CD8-positive, alpha-beta memory T cell (primary cell): ENCODE data around the gene SORCS1. TPM values are rescaled to one million over a fixed set of nuclear protein-coding genes. Genes with fewer than 3 reads are reported as not detected.
"Not testable (repeated sequence)": the region's sequence is repeated elsewhere in the genome, so short reads cannot be mapped to it uniquely, and the experiment has no call there.

Source experiments
- CTCF ChIA-PET: fragments of 350-600 bp; sonication (Branson Sonifier 250); formaldehyde crosslinking; loops from one replicate; lab custom pipeline; 2021; ENCODE audit warnings: antibody characterized with exemption; lab: Charles Lee
- POLR2A ChIA-PET: fragments of 350-600 bp; sonication (Branson Sonifier 250); formaldehyde crosslinking; loops from one replicate; lab custom pipeline; 2021; ENCODE audit warnings: antibody characterized with exemption; lab: Charles Lee
- DNase-seq, 5 donors: peaks; one replicate each; pipeline versions ENCODE4 v3.0.0 to v3.0.0-alpha.2; 2020 to 2022; ENCODE audit warnings: mixed read lengths in 1 of 5
- H3K27ac ChIP-seq: one replicate; pipeline ENCODE4 v1.7.0; 2013; ENCODE audit warnings: low read depth, mild to moderate bottlenecking, low read length, moderate library complexity
- H3K27me3 ChIP-seq: 2 replicates; pipeline ENCODE4 v1.7.0; 2013; ENCODE audit warnings: low read length, mild to moderate bottlenecking; ENCODE audit not compliant: insufficient read depth, poor library complexity, severe bottlenecking
- H3K36me3 ChIP-seq: 2 replicates; pipeline ENCODE4 v1.7.0; 2013; ENCODE audit warnings: mild to moderate bottlenecking, low read length, moderate library complexity; ENCODE audit not compliant: insufficient read depth
- H3K4me1 ChIP-seq: 2 replicates; pipeline ENCODE4 v1.7.0; 2013; ENCODE audit warnings: mild to moderate bottlenecking, low read length, moderate library complexity; ENCODE audit not compliant: insufficient read depth
- H3K4me3 ChIP-seq: 2 replicates; pipeline ENCODE4 v1.7.0; 2013; ENCODE audit warnings: mild to moderate bottlenecking, low read length
- H3K9me3 ChIP-seq: 2 replicates; pipeline ENCODE4 v1.7.0; 2013; ENCODE audit warnings: mild to moderate bottlenecking, low read length
- H3K27ac Mint-ChIP-seq, 8 donors: one replicate each; pipeline ENCODE4 v1.8.0; 2020 to 2021; ENCODE audit warnings: mixed read lengths in 8 of 8, mild to moderate bottlenecking in 6 of 8, inconsistent platforms in 3 of 8, moderate library complexity in 3 of 8
- H3K27me3 Mint-ChIP-seq, 2 donors: one replicate each; pipeline ENCODE4 v1.8.0; 2020 to 2021; ENCODE audit warnings: mixed read lengths in 2 of 2, mild to moderate bottlenecking in 1 of 2, moderate library complexity in 1 of 2
- H3K36me3 Mint-ChIP-seq, 3 donors: one replicate each; pipeline ENCODE4 v1.8.0; 2020 to 2021; ENCODE audit warnings: mixed read lengths in 3 of 3, inconsistent platforms in 1 of 3, mild to moderate bottlenecking in 1 of 3
- H3K4me1 Mint-ChIP-seq, 3 donors: one replicate each; pipeline ENCODE4 v1.8.0; 2020 to 2021; ENCODE audit warnings: mixed read lengths in 3 of 3, inconsistent platforms in 1 of 3, mild to moderate bottlenecking in 1 of 3
- H3K4me3 Mint-ChIP-seq, 7 donors: one replicate each; pipeline ENCODE4 v1.8.0; 2020 to 2021; ENCODE audit warnings: mixed read lengths in 7 of 7, mild to moderate bottlenecking in 6 of 7, moderate library complexity in 4 of 7, inconsistent platforms in 2 of 7
- H3K9me3 Mint-ChIP-seq, 5 donors: one replicate each; pipeline ENCODE4 v1.8.0; 2020 to 2022; ENCODE audit warnings: mixed read lengths in 5 of 5, mild to moderate bottlenecking in 3 of 5, moderate library complexity in 2 of 5, inconsistent platforms in 1 of 5
- polyA plus RNA-seq: library from polyadenylated mRNA; unstranded; fragments of 300-500 nt; fragmentation: Illumina TruSeq; gene quantifications from one replicate; pipeline ENCODE4 v1.2.3, GENCODE V29; 2021
- total RNA-seq, 2 experiments: library from RNA; stranded (reverse); gene quantifications; one replicate each; pipeline ENCODE4 v1.2.3, GENCODE V29; 2021

The SORCS1 gene
- total and polyA plus RNA-seq, 3 experiments from 2014 or later: not detected

GRCh38 chr10:106931853-106932249 lies 232.7 kb downstream of the SORCS1 start:
- no peaks in the 10 kb centered on the region for H3K36me3 ChIP-seq
- H3K4me1 Mint-ChIP-seq: no peaks in the 10 kb centered on the region
- no peaks in the 10 kb centered on the region for H3K9me3 ChIP-seq
- H3K4me3 Mint-ChIP-seq: no peak overlapping the region
- no peaks in the 10 kb centered on the region for H3K36me3 Mint-ChIP-seq
- H3K27me3 ChIP-seq: no peaks in the 10 kb centered on the region
- ChIA-PET POLR2A (no interaction called here), CTCF (no interaction called here)
- H3K27me3 Mint-ChIP-seq: no peaks in the 10 kb centered on the region
- H3K27ac Mint-ChIP-seq: no peak overlapping the region
- DNase-seq: no peak
- no peak overlapping the region for H3K4me3 ChIP-seq
- peaks cover 2 to 11% (median 4%) of the 10 kb centered on the region in 5 donors for H3K9me3 Mint-ChIP-seq
- H3K4me1 ChIP-seq: no peaks in the 10 kb centered on the region
- H3K27ac ChIP-seq: no peak overlapping the region

GRCh38 chr10:106931159-106931852 lies 233.2 kb downstream of the SORCS1 start:
- Histone ChIP-seq H3K9me3 (no peaks in the 10 kb centered on the region), H3K27ac (no peak overlapping the region), H3K27me3 (no peaks in the 10 kb centered on the region), H3K4me1 (no peaks in the 10 kb centered on the region), H3K4me3 (no peak overlapping the region), H3K36me3 (no peaks in the 10 kb centered on the region)
- Mint-ChIP-seq H3K27ac (no peak overlapping the region), H3K4me3 (no peak overlapping the region), H3K9me3 (peaks cover 3 to 8% (median 5%) of the 10 kb centered on the region in 5 donors), H3K27me3 (no peaks in the 10 kb centered on the region), H3K36me3 (no peaks in the 10 kb centered on the region), H3K4me1 (no peaks in the 10 kb centered on the region)
- ChIA-PET POLR2A (no interaction called here), CTCF (no interaction called here)
- DNase-seq: no peak

GRCh38 chr10:106930751-106931150 lies 233.8 kb downstream of the SORCS1 start:
- H3K36me3 ChIP-seq: no peaks in the 10 kb centered on the region
- ChIA-PET CTCF (no interaction called here), POLR2A (no interaction called here)
- Mint-ChIP-seq H3K27ac (no peak overlapping the region), H3K4me1 (no peaks in the 10 kb centered on the region), H3K9me3 (peaks cover 0 to 8% (median 5%) of the 10 kb centered on the region in 5 donors), H3K27me3 (no peaks in the 10 kb centered on the region), H3K4me3 (no peak overlapping the region), H3K36me3 (no peaks in the 10 kb centered on the region)
- no peaks in the 10 kb centered on the region for H3K4me1 ChIP-seq
- DNase-seq: no peak
- H3K4me3 ChIP-seq: no peak overlapping the region
- no peaks in the 10 kb centered on the region for H3K27me3 ChIP-seq
- no peak overlapping the region for H3K27ac ChIP-seq
- H3K9me3 ChIP-seq: no peaks in the 10 kb centered on the region

- H3K27ac ChIP-seq: no peak overlapping the region
- no peaks in the 10 kb centered on the region for H3K27me3 ChIP-seq
- ChIA-PET POLR2A (no interaction called here), CTCF (no interaction called here)
- H3K4me1 Mint-ChIP-seq: no peaks in the 10 kb centered on the region
- H3K4me3 Mint-ChIP-seq: no peak overlapping the region
- no peak overlapping the region for H3K27ac Mint-ChIP-seq
- peaks cover 0 to 11% (median 2%) of the 10 kb centered on the region in 5 donors for H3K9me3 Mint-ChIP-seq
- H3K36me3 Mint-ChIP-seq: no peaks in the 10 kb centered on the region
- H3K9me3 ChIP-seq: no peaks in the 10 kb centered on the region
- DNase-seq: no peak
- no peaks in the 10 kb centered on the region for H3K36me3 ChIP-seq
- no peaks in the 10 kb centered on the region for H3K27me3 Mint-ChIP-seq
- no peaks in the 10 kb centered on the region for H3K4me1 ChIP-seq
- no peak overlapping the region for H3K4me3 ChIP-seq
Measured at GRCh38 chr10:106929291-106929895, 235.1 kb downstream of the SORCS1 start.

- H3K27ac Mint-ChIP-seq, H3K4me1 Mint-ChIP-seq, H3K27me3 Mint-ChIP-seq, H3K36me3 Mint-ChIP-seq, H3K27me3 ChIP-seq, H3K4me3 Mint-ChIP-seq, H3K9me3 ChIP-seq, POLR2A ChIA-PET, CTCF ChIA-PET, DNase-seq, H3K4me1 ChIP-seq, H3K4me3 ChIP-seq, H3K36me3 ChIP-seq, H3K27ac ChIP-seq: not testable (repeated sequence)
- H3K9me3 Mint-ChIP-seq: peaks cover 0 to 11% (median 4%) of the 10 kb centered on the region in 5 donors
Measured at GRCh38 chr10:106928151-106928550, 236.4 kb downstream of the SORCS1 start.

- ChIA-PET CTCF (no interaction called here), POLR2A (no interaction called here)
- peaks cover 0 to 9% (median 7%) of the 10 kb centered on the region in 5 donors for H3K9me3 Mint-ChIP-seq
- Histone ChIP-seq H3K4me1 (no peaks in the 10 kb centered on the region), H3K27ac (no peak overlapping the region), H3K4me3 (no peak overlapping the region), H3K36me3 (no peaks in the 10 kb centered on the region), H3K27me3 (no peaks in the 10 kb centered on the region), H3K9me3 (no peaks in the 10 kb centered on the region)
- no peaks in the 10 kb centered on the region for H3K27me3 Mint-ChIP-seq
- no peaks in the 10 kb centered on the region for H3K4me1 Mint-ChIP-seq
- no peak overlapping the region for H3K27ac Mint-ChIP-seq
- no peak overlapping the region for H3K4me3 Mint-ChIP-seq
- H3K36me3 Mint-ChIP-seq: no peaks in the 10 kb centered on the region
- no peak for DNase-seq
Measured at GRCh38 chr10:106925191-106925590, 239.3 kb downstream of the SORCS1 start.

- no peaks in the 10 kb centered on the region for H3K36me3 Mint-ChIP-seq
- peaks cover 3 to 16% (median 7%) of the 10 kb centered on the region in 5 donors for H3K9me3 Mint-ChIP-seq
- DNase-seq: no peak
- H3K27ac ChIP-seq: no peak overlapping the region
- no peaks in the 10 kb centered on the region for H3K27me3 Mint-ChIP-seq
- POLR2A ChIA-PET: no interaction called here
- CTCF ChIA-PET: no interaction called here
- no peaks in the 10 kb centered on the region for H3K9me3 ChIP-seq
- no peaks in the 10 kb centered on the region for H3K4me1 ChIP-seq
- no peak overlapping the region for H3K4me3 Mint-ChIP-seq
- no peaks in the 10 kb centered on the region for H3K27me3 ChIP-seq
- H3K27ac Mint-ChIP-seq: no peak overlapping the region
- no peaks in the 10 kb centered on the region for H3K4me1 Mint-ChIP-seq
- H3K4me3 ChIP-seq: no peak overlapping the region
- H3K36me3 ChIP-seq: no peaks in the 10 kb centered on the region
Measured at GRCh38 chr10:106920538-106920937, 244.0 kb downstream of the SORCS1 start.

- no peak overlapping the region for H3K4me3 ChIP-seq
- Mint-ChIP-seq H3K4me1 (no peaks in the 10 kb centered on the region), H3K9me3 (peaks cover 3 to 16% (median 8%) of the 10 kb centered on the region in 5 donors), H3K27me3 (no peaks in the 10 kb centered on the region), H3K27ac (no peak overlapping the region), H3K4me3 (no peak overlapping the region), H3K36me3 (no peaks in the 10 kb centered on the region)
- no peak overlapping the region for H3K27ac ChIP-seq
- ChIA-PET POLR2A (no interaction called here), CTCF (no interaction called here)
- H3K27me3 ChIP-seq: no peaks in the 10 kb centered on the region
- H3K9me3 ChIP-seq: no peaks in the 10 kb centered on the region
- H3K36me3 ChIP-seq: no peaks in the 10 kb centered on the region
- H3K4me1 ChIP-seq: no peaks in the 10 kb centered on the region
- DNase-seq: no peak
Measured at GRCh38 chr10:106919871-106920282, 244.6 kb downstream of the SORCS1 start.
